Lung microvascular endothelial cell (primary cell): ENCODE measurements around the gene PEX3. TPM values are rescaled to one million over a fixed set of nuclear protein-coding genes. Genes with fewer than 3 reads are reported as not detected.
"Not testable (repeated sequence)": the region's sequence is repeated elsewhere in the genome, so short reads cannot be mapped to it uniquely, and the experiment has no call there.

Experiments used
- DNase-seq, 2 donors: peaks; one replicate each; pipeline versions ENCODE4 v3.0.0 to v3.0.0-alpha.2; 2010; ENCODE audit warnings: low read depth in 2 of 2
- total RNA-seq: library from RNA; depleted of rRNA; stranded (reverse); fragments of >200 nt; gene quantifications from 2 replicates; pipeline ENCODE4 v1.2.1, GENCODE V29; 2014

Gene PEX3
- total RNA-seq, 1 donor from 2014 or later, result 14.5 TPM

GRCh38 chr6:143505537-143505936 is 54.9 kb downstream of the PEX3 start:
- no peak for DNase-seq

DNA sequence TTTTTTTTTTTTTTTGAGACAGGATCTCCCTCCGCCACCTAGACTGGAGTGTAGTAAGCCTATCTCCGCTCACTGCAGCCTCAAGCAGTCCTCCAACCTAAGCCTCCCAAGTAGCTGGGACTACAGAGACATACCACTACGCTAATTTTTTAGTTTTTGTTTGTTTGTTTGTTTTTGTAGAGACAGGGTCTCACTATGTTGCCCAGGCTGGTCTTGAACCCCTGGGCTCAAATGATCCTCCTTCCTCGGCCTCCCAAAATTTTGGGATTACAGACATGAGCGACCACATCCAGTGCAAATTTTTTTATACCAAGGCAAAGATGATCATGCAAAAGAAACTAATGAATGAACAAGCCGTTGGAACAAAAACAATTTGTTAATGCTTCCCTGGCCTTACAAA is 55.6 kb downstream of the PEX3 start:
- DNase-seq, result no peak

DNA sequence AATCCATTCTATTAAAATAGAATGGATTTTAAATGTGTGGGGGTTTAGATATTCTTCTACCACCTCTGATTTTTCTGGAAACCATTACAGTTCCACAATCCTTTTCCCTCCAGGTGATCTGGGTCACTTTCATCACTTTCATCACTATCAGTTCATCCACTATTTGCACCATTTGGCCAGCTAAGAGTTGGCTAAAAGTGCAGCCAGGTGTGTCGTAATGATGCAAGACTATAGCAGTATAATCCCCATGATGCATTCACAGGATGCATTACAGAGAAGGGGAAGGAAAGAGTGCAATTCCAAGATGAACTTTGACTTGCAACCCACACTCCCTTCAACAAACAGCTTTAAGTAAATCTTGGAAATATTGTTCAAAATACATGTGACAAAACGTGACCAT is 56.0 kb downstream of the PEX3 start:
- no peak for DNase-seq

DNA sequence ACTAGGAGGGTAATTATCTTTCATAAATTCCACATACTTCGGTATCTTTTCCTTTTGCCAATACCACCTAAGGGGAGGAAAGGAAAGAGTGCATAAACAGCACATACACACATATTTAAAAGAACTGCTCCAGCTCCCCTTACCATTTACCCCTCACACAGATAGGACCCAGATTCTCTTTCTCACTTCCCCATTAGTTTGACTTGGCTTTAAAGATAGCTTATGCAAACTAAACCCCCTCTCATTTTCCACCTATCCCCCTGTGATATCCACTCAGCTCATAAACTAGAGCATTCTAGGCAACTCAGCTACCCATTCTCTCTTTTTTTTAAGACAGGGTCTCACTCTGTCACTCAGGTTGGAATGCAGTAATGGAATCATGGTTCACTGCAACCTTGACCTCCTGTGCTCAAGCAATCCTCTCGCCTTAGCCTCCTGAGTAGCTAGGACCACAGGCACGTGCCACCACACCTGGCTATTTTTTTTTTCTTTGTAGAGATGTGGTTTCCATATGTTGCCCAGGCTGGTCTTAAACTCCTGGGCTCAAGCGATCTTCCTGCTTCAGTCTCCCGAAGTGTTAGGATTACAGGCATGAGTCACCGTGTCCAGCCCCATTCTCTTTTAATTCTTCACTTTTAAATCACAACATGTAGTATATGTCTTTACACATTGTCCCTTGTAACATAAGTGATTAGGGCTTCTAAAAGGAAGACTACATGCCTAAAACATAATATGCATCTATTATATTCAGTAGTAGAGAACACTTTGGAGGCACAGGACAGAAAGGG is 56.9 kb downstream of the PEX3 start:
- peak in 1 of 2 donors; percentile 12 for DNase-seq

GRCh38 chr6:143510326-143510725 is 59.7 kb downstream of the PEX3 start:
- not testable (repeated sequence) for DNase-seq

GRCh38 chr6:143510991-143511891 is 60.6 kb downstream of the PEX3 start, which contains the start of gene FUCA2:
Gene FUCA2 (minus strand): TSS chr6:143511720. CDS start chr6:143511634, 86 bp downstream.
- peak; percentile 87 to 88 for DNase-seq

- peak; percentile 15 to 28 for DNase-seq
Observed at GRCh38 chr6:143513410-143513809, 62.8 kb downstream of the PEX3 start.

- no peak for DNase-seq
Observed at GRCh38 chr6:143515061-143515760, 64.6 kb downstream of the PEX3 start.

DNA sequence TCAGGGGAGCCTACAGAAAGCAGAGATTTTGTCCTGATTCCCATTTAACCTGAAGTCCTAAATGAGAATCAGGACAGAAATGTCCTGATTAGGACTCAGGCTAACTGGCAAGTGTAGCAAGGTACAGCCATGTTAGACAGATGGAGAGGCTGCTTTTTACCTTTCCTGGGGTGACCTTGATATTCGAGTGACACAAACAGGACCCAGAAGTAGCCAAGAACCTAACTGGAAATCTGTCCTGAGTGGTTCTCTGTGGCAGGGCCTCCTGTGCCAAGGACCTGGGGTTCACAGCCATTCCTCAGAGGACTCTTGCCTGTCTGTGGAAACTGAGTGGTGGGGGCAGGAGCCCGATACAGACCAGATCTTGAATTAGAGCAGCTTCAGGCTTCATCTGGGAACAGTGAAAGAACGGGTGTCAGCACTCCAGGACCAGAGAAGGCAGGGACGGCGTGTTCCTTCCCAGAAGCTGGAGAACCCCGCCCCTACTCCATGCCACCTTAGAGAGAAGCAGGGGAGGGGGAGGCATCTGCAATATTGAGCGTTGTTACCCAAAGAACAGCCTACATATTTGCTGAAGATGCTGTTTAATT is 65.3 kb downstream of the PEX3 start:
- no peak for DNase-seq

- DNase-seq, result no peak
Observed at GRCh38 chr6:143516690-143517446, 66.3 kb downstream of the PEX3 start.

DNA sequence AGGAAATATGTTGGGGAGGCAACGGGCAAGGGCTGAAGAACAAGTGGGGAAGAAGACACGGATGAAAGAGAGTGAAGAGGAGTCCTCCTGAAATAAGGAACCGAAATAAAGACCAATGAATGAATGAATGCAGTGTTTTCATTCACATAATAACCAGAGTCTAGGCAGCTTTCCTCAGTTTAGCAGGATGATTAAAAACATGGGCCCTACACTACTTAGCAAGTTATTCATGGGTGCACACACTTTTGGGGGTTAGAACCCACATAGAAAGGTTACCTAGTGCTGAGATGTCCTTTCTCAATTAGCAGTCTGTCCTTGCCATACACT is 66.8 kb downstream of the PEX3 start:
- no peak for DNase-seq

GRCh38 chr6:143522039-143522600 is 71.5 kb downstream of the PEX3 start:
- no peak for DNase-seq

DNA sequence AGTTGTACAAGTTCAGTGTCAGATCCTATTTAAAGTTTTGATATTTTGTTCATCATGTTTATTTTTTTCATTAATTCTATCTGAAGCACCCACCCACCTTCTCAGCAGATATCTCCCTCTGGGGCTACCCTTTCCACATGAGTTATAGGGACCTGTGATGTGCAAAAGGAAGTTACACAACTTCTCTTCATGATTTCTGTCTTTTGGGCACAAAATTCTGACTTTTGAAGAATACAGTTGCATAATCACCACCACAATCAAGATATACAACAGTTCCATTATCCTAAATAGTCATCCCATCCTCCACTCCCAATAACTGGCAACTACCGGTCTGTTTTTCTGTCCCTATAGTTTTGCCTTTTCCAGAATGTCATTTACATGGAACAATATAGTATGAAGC is 74.8 kb downstream of the PEX3 start:
- no peak for DNase-seq

DNA sequence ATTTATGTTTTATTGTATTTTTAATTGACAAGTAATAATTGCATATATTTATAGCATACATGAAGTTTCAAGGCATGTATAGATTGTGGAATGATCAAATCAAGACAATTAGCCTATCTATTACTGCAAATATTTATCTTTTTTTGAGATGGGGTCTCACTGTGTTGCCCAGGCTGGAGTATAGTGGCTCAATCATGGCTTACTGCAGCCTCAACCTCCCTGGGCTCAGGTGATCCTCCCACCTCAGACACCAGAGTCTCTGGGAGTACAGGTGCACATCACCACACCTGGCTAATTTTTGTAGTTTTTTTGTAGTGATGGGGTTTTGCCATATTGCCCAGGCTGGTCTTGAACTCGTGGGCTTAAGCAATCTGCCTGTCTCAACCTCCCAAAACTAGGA is 77.1 kb downstream of the PEX3 start:
- no peak for DNase-seq

GRCh38 chr6:143528164-143528811 is 77.7 kb downstream of the PEX3 start:
- DNase-seq, result no peak

DNA sequence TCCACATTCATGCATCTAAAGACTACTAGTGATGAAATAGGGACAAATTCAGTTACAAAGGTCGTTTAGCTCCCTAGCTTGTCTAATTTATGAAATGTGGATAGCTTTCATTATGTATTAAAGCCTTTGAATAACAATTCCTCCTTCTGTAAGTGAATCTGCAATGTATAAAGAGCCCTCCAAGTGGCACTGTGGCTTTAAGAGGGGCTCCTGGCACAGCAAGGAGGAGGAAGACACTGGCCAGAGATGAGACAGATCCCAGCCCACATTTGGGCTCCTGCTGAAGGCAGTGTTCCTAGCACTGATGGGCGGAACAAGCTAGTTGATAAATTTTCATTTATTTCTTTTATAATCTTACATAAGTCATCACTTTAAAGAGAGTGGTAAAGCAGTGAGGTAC is 78.5 kb downstream of the PEX3 start:
- no peak for DNase-seq

GRCh38 chr6:143531720-143532499 is 81.3 kb downstream of the PEX3 start:
- DNase-seq, result peak in 1 of 2 donors; percentile 7

GRCh38 chr6:143535189-143535614 is 84.6 kb downstream of the PEX3 start:
- DNase-seq, result no peak

DNA sequence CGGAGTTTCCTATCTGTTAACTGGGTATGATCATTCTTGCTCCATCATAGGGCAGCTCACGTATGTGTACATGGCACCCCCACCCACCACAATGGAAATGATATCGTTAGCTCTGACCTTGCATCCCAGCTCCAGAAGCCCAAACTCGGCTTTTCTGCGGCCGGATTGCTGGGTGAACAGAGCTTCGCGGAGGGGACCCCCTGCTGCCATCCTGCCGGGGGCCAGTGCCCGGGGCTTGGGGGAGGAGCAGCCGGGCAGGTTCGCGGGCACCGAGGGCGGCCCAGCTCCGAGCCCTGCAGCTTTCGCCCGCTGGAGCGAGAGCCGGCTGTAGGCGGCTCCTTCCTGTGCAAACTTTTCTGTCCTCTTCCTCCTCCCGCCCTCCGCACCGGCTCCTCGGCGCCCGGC is 85.9 kb downstream of the PEX3 start:
- DNase-seq, result peak in 1 of 2 donors; percentile 40
